Lung microvascular endothelial cell (primary cell): Measurements from ENCODE around the gene DUSP28. TPM values are rescaled to one million over a fixed set of nuclear protein-coding genes. Genes with fewer than 3 reads are reported as not detected.
"Not testable (repeated sequence)": the region's sequence is repeated elsewhere in the genome, so short reads cannot be mapped to it uniquely, and the experiment has no call there.

Experiments used
- DNase-seq, 2 donors: peaks; one replicate each; pipeline versions ENCODE4 v3.0.0 to v3.0.0-alpha.2; 2010; ENCODE audit warnings: low read depth in 2 of 2
- total RNA-seq: library from RNA; depleted of rRNA; stranded (reverse); fragments of >200 nt; gene quantifications from 2 replicates; pipeline ENCODE4 v1.2.1, GENCODE V29; 2014

DUSP28 gene
- total RNA-seq, 1 donor from 2014 or later = 2.0 TPM

- peak; percentile 98 to 99 for DNase-seq
Measured at GRCh38 chr2:240560480-240561324, 545 bp downstream of the DUSP28 start.

GRCh38 chr2:240561325-240561971 is 1.3 kb downstream of the DUSP28 start:
- peak in 1 of 2 donors; percentile 85 for DNase-seq

- not testable (repeated sequence) for DNase-seq
Measured at GRCh38 chr2:240563231-240563630, 3.1 kb downstream of the DUSP28 start.

DNA sequence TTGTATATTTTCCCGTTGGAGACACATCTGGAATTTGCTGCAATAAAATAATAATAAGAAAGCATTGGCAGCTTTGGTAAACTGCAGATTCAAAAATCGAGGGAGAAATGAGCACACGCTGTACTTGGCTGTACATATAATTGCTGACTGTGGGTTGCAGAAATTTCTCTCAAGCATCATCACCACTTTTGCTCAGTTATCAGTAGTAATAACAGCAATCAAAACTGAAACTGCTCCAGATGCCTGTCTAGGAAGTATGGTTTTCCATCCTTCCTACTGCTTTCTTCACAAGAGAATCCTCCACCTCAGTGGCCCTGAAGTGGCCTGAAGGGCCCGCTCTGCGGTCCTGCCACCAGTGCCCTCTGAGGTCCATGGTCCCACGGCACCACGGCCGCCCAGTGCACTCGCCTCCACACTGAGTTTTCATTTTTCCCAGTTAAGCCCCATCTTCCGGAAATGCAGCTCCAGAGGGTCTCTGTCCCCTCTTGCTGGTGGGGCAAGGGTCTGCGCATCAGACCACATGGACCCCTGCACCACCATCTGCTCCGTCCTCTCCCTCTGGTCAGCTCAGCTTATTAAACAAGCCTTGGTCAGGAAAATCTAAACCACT is 3.9 kb downstream of the DUSP28 start:
- no peak for DNase-seq

GRCh38 chr2:240564561-240565332 is 4.6 kb downstream of the DUSP28 start:
- DNase-seq = peak in 1 of 2 donors; percentile 28

- peak; percentile 86 to 87 for DNase-seq
Measured at GRCh38 chr2:240565333-240566202, 5.4 kb downstream of the DUSP28 start.

GRCh38 chr2:240566203-240567136 is 6.3 kb downstream of the DUSP28 start:
- peak; percentile 84 to 86 for DNase-seq

- DNase-seq = peak in 1 of 2 donors; percentile 40
Measured at GRCh38 chr2:240567137-240567871, 7.1 kb downstream of the DUSP28 start.

GRCh38 chr2:240567872-240568677 is 7.9 kb downstream of the DUSP28 start, which contains the start of gene RNPEPL1:
TSS of gene RNPEPL1 (plus strand) at chr2:240568484. CDS start at chr2:240568587, 103 bp downstream.
- DNase-seq = peak; percentile 33 to 53

- DNase-seq = peak; percentile 81
Measured at GRCh38 chr2:240568678-240569522, 8.7 kb downstream of the DUSP28 start.

- no peak for DNase-seq
Measured at GRCh38 chr2:240569523-240569997, 9.4 kb downstream of the DUSP28 start.

DNA sequence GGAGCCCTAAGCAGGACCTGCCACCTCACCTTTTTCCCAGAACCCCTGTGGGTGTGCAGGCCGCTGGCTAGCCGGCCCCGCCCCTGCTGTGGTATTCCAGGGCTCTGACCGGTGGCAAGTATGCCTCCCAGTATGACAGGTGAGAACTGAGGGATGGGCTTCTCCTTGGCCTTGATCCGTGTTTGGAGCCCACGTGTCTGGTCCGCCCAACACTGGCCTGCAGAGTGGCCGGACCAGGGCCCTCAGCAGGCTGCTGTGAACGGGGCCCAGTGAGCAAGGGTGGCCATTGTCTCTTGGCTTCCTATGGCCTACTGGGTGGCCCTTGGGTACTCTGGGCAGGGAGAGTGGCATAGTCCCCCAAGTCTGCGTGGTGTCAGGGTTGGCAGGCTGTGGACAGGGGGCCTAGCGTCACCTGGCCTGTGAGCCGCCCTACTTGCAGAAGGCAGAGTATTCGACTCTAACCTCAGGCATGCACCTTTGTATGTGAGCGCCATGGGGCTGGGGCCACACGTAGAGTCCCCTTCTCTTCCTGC is 9.9 kb downstream of the DUSP28 start:
- DNase-seq = no peak

GRCh38 chr2:240570531-240571313 is 10.6 kb downstream of the DUSP28 start:
- DNase-seq = no peak

DNA sequence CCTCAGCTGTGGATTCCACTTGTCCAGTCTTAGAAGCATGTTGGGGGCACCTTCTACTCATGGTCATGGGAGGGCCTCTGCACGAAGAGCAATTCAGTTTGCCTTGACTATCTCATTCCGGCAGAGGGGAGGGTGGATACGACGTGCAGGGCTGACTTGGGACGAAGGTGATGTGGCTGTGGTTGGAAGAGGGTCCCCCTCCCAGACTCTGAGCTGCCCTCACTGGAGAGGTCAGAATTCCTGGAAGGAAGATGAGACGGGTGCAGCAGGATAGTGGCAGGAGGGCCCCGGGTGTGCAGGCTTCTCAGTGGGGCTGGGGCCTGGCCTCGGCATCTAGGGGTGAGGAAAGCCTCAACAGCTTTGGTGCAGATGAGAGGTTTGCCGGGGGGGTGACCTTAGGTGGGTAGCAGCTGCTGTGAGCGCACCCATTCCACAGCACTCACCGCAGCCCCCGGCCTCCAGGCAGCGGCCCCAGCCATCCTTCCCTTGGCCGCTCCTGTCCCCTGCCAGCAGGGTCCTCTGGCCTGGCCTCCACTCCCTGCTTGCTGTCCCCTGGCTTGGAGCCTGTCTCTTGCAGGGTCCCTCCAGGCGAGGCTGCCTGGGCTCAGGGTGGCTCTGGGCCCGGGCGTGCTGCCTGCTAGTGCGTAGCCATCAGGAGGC is 11.3 kb downstream of the DUSP28 start:
- DNase-seq = no peak
